ENCODE data around the gene ZNF467.

Gene ZNF467

DNA sequence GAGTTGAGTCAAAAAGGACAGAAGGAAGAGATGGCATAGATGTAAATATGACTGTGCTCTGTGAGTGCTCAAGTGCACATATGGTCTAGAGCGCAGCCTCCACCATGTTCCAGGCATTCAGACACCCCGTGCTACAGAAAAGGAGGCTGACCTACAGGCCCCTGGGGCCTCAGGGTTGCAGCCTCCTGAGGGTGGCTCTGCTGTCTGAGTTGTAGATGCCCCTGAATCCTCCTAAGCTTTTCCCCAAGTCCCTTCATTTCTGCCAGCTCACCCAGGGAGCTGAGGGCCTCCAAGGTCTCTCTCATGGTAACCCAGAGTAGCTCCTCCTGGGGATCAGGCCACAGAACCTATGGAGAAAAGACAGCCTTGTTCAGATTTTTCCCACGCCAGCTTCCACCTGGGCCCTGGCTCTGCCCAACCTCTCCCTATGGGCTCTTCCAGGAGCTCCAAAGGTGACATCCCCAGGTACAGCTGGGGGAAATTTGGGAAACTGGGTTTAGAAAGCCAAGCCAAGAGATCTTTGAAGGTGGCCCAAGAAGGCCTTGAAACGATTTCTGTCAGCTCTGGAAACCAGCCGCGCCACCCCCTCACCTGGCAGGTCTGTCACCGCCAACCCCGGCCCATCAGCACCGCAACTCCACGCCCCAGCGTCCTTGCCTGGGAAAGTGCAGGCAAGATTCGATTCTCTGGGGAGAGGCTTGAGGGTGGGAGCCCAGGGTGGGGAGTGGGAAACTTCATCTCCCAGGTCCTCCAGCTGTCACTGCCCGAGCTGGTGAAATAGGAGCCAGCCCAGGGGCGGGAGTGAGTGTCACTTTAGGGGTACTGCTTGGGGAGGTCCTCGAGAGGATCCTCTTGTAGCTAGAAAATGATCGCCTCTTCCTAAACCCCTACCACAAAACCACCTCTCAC, 2.4 kb downstream of the ZNF467 start:
- DNase-seq (ENCODE audit: low read depth) = no peak

- DNase-seq (ENCODE audit: low read depth) = no peak
Observed at GRCh38 chr7:149769915-149770314, 3.5 kb downstream of the ZNF467 start.

DNA sequence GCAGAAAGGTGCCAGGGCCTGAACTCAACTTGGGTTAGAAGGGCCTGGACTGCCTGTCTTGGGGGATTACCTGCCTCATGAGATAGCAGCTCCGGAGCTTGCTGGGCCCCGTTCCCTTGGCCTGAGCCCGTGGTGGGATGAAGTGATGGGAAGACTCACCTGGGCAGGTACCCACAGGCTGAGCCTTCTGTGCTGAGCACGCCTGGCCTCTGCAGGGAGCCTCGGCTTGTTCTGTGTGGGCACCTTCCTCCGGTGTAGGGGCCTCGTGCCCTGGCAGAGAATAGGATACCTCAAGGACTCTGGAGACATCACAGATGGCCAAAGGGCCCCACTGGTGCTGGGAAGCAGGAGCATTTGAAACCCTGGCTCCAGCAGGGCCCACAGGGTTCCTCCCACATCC, 4.5 kb downstream of the ZNF467 start:
- no peak for DNase-seq (ENCODE audit: low read depth)

DNA sequence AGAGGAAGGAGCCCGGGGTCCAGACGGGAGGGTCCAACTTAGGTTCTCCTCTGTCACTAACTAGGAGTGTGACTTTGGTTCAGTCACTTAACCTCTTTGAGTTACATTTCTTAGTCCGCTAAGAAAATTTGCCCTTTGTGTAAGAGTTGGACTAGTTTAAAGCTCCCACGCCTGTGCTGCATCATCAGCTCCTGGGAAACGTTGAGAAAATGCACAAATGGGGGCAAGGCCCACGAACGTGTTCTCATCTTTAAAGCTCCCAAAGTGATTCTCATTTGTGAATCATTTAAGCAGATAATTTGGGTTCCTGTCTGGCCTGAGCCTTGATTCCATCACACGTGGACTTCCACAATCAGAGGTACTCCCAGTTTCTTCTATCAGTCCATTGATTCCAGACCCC, 6.3 kb downstream of the ZNF467 start:
- DNase-seq (ENCODE audit: low read depth) = no peak

DNA sequence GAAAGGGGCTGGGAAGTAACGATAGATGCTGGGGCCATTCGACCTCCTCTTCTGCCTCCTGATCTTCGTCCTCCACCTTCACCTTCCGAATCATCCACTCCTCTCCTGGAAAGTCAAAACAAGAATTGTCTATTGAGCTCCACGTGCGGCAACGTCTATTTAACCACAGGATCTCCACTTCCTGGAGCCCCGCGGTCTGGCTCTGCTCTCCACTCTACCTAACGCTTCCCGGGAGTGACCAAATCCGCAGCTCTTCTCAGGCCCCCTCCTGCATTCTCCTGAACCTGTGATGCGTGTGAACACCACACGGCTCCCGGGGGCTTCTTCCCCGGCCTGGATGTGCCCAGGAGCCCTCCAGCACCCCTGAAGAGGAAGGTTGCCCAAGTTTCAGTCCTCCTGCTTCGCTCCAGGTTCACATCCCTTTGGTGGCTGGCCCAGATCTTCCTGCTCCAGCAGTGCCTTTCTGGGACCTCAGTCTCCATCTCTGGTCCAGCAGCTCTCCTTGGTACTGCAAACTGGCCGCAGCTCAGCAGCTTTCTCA, 7.2 kb downstream of the ZNF467 start:
- DNase-seq (ENCODE audit: low read depth) = no peak

DNA sequence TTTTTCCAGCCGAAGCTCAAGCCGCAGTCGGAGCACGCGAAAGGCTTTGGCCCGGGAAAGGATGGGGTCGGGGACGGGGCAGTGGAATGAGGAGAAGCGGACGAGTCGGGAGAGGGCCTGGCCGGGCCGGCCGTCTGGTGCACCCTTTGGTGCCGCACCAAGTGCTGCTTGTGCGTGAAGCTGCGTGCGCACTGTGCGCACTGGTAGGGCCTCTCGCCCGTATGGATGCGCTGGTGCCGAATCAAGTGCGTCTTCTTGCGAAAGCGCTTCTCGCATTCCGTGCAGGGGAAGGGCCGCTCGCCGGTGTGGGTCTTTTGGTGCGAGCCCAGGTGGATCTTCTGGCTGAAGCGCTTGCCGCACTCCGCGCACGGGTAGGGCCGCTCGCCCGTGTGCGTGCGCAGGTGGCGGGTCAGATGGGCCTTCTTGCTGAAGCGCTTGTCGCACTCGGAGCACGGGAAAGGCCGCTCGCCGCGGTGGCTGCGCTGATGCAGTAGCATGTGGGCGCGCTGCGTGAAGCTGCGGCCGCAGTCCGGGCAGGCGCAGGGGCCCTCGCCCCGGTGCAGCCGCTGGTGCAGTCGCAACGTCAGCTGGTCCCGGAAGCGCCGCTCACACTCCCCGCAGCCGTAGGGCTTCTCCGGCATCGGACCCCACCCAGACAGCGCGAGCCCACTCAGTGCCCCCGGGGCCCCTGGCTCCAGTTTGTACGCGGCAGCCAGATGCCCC, 7.8 kb downstream of the ZNF467 start:
- no peak for DNase-seq (ENCODE audit: low read depth)

- no peak for DNase-seq (ENCODE audit: low read depth)
Observed at GRCh38 chr7:149764481-149765398, 8.6 kb downstream of the ZNF467 start.

DNA sequence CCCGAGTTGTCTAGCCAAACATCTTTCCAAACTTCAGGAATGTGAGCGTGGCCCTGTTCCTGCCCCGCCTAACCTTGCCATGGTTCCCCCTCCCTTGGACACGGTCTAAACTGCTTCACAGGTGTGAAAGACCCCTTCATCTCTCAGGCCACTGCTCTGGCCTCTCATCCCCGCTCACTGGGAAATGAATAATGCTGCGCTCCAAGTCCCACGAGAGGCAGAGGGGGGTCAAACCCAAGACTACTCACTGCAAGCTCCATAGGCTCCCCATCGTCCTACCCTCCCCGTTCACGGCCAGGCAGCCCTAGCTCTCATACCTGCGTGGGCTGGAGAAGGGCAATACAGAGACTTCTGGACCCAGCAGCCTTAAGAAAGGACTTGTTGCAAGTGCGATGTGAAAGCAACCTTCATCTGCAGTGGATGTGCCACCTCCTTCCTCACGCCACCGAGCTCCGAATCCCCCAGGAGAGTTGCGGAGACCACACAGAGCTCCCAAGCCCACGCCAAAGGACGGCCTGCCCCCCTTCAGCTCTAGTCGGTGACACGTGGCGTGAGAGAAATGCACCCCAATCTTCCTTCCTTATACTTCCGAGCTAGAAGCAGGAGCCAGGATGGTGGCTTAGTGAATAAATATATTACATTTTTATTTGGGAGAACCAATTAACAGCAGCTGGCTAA, 9.7 kb downstream of the ZNF467 start:
- DNase-seq (ENCODE audit: low read depth) = no peak

DNA sequence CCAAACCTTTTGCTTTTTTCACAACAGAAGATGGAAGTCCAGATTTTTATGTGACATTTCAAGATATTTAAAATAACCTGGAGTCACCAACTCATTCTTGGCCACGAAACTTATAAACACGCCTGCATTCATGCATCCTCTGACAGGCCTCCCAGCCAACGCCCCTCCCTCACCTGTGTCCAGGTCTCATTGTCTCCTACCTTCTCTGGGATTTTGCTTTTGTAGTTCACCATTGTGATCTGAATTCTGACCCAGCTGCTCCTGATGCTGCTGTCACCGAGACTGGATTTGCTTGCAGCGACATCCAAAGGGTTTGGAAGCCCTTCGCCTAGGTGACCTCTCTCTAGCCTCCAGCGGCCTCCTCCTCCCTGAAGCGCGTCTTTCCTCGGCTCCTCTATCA, 10.8 kb downstream of the ZNF467 start:
- no peak for DNase-seq (ENCODE audit: low read depth)

DNA sequence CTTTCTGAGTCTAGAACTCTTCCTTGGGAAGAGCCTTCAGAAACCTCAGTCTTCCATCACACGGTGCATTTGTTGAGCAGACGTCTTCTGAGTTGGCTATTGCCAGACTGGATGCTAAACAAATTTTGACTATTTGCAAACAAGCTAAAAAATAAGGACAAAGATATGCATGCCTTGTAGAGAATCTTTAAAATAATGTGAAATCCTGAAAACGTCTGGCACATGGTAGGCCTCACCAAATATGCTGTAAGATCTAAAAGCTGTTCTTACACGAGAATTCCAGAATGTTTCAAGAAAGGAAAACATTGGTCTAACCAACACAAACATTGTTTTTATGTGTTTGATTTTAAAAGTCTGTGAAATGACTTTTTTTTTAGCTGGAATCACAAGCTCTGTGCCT, 11.3 kb downstream of the ZNF467 start:
- no peak for DNase-seq (ENCODE audit: low read depth)

DNA sequence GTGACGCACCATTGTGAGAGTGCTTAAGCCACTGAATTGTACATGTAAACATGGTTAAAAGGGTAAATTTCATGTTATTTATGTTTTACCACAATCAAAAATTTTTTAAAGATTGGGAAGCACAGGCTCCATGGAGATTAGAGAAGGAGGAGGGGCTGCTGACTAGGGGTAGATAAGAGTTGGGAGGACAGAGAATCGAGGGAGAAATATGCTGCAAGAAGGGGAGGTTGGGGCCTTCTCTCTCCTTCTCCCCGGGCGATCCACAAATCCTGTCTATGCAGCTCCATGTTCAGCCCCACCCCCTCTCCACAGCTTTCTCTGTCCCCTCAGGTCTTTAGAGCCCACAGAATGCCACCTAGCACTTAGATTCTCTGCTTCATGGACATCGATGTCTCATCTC, 12.1 kb downstream of the ZNF467 start:
- no peak for DNase-seq (ENCODE audit: low read depth)

GRCh38 chr7:149760538-149760937, 12.8 kb downstream of the ZNF467 start:
- no peak for DNase-seq (ENCODE audit: low read depth)

DNA sequence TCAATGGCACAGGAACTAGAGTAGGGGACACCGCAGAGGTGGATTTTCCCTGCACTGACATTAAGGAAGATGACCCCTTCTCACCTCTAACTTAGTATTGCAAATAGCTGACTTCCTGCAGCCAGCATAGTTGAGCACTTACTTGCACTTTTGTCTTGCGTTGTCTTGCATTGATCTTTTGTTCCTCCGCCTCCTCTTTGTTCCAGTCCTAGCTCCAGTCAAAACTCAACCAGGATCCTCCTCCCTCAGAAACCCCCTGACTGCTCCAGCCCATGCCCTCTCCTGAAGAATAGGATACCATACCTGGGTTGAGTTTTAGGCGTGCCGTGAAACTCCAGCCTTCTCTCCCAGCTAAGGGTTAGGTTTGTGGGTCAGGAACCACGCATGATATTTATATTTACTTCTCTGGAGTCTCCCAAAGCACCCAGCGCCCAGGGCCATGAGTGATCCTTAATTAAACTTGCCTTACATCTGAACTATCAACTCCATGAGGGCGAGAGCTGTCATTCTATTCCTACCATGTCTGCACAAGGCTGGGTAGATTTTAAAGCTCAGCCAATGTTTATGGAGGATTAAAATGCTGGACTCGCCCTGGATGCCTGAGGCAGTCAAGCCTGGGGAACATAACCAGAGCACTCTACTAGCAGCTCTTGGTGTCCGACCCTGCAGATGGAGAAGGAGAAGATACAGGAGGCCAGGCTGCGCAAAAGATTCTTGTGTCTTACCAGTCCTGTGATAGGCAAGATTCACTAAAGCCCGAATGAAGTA, 14.1 kb downstream of the ZNF467 start:
- no peak for DNase-seq (ENCODE audit: low read depth)

DNA sequence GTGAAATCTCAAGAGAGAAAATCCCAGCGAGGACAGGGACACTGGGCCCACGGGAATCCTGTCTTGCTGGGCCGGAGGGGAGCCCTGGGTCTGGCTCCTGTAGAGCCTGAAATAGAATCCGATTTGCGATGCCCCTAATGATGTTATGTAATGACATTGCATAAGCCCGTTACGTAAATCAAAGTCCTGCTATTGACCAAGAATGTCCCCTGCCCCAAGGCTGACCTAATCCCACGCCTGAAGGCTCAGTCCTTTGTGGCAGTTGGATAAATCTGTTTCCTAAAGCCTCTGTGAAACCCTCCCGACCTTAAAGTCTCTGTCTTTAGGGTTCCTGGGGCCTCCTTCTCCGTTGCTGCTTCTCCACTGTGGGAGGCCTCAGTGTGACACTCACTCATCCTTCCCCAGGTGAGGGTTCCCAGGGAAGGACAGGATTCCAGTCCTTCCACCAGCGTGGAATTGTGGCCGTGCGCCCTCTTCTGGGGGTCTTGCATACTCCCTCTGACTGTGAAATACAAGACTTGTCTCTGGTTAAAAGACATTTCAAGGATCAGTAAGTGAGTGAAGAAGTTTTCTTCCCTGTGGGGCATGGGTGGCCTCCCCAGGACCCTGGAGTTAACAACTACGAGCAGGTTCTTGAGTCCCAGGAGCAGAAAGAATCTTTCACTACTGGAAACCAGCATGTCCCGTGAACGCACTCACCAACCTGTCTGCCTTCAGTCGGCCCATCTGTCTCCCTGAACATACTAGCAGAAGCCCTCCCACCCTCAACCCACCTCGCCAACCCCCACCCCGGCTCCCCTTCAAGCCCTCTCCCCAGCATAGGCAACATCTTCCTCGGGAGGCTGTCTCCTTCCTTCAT, 19.8 kb downstream of the ZNF467 start:
- no peak for DNase-seq (ENCODE audit: low read depth)

GRCh38 chr7:149752646-149753045, 20.7 kb downstream of the ZNF467 start:
- no peak for DNase-seq (ENCODE audit: low read depth)

DNA sequence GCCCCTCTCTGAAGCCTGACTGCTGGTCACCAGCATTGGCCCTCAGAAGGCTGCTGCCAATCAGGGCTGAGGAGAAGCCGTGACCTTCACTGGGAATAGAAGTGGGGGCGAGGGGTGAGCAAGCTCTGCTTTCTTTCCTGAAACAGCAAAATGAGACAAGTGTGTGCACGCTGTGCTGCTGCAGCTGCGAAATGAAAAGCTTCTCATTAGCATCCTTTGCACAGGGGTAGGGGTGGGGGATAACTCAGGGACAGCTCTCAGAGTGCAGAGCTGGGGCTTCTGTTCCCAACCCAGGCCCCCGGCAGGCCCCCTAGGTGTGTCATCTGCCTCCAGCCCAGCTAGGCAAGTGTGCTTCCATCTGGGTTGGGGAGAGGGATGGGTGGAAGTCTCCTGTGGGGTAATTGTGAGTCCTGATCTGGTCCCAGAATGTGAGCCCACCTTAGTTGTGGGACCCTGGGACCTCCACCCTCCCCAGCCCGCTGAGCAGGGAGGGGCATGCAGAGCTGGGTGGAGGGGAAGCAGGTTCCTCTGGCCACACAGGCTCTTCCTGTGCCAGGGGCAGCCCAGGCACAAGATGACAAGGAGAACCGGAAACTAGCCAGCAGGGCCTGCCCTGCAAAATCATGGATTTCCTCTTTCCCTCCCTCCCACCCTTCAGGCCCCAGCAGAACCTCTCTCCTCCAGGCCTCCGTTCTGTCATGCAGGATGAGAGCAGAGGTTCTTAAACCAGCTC, 22.2 kb downstream of the ZNF467 start:
- DNase-seq (ENCODE audit: low read depth) = no peak

GRCh38 chr7:149750122-149750845, 23.1 kb downstream of the ZNF467 start:
- DNase-seq (ENCODE audit: low read depth) = no peak
